ENCODE data around the gene FGF2.

The FGF2 gene

DNA sequence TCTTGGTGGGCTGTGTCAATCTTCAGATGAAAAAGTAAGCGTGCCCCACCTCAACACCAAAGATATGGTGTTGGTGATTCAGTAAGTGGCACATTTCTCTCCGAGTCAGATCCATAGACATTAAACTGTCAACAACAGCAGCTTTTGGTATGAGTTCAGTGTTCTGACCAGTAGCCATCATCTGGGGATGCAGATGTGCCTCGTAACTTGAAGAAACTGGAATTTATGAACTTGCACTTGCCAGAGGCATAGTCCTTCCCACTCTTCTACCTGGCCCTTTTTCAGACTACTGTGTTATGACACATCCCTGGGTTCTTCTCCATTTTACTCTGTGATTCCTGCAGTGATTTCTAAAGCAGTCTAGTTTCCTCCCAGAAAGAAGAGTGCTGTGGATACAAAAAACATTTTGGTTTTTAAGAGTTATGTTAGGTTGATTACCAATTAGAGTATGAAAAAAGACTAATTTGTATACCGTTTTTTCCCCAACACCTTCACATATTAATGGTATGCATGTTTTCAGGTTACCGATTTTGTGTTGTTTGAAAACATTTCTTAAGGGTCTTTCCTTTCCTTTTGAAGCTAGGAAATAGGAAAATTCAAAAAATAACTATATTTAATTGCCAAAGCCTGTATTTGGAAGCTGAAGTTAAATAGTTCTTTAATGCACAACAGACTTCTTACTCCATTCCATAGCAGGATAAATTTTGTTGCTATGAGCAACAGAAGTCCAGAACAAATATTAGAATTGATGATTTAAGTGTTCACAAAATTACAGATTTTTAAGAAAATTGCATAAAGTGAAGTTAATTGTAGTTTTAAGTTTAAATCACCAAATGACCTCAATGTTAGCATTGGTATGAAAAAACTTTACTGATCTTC is 56.5 kb downstream of the FGF2 start:
- peak; percentile 52 for DNase-seq (ENCODE audit: low read depth)
- TF ChIP-seq, protein P1, sequence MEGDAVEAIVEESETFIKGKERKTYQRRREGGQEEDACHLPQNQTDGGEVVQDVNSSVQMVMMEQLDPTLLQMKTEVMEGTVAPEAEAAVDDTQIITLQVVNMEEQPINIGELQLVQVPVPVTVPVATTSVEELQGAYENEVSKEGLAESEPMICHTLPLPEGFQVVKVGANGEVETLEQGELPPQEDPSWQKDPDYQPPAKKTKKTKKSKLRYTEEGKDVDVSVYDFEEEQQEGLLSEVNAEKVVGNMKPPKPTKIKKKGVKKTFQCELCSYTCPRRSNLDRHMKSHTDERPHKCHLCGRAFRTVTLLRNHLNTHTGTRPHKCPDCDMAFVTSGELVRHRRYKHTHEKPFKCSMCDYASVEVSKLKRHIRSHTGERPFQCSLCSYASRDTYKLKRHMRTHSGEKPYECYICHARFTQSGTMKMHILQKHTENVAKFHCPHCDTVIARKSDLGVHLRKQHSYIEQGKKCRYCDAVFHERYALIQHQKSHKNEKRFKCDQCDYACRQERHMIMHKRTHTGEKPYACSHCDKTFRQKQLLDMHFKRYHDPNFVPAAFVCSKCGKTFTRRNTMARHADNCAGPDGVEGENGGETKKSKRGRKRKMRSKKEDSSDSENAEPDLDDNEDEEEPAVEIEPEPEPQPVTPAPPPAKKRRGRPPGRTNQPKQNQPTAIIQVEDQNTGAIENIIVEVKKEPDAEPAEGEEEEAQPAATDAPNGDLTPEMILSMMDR (IDR thresholded peaks at IDR 0.05; ENCODE audit: control insufficient read depth, insufficient read depth, low read depth, low read length, missing control alignments): no peak
- H3K4me3 ChIP-seq (ENCODE audit: control insufficient read depth, low read depth, low read length): no peak overlapping the region

DNA sequence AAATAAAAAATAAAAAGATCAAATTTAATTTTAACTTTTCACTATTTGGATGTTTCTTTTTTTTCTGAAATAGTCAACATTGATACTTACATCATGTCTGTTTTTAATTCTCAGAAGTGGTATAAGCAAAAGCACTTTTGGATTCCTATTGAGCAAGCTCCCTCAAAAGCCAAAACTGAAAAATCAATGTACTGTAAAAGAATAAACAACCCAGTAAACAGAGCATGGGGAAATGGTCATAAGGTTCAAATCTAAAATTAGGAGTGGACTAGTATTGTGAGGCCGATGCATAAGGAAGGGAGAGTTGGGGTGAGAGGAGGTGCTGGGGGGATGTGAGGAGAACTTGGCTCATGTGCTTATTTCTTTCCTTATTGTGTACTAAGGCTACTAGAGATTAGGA is 57.9 kb downstream of the FGF2 start:
- no peak overlapping the region for H3K4me3 ChIP-seq (ENCODE audit: control insufficient read depth, low read depth, low read length)

DNA sequence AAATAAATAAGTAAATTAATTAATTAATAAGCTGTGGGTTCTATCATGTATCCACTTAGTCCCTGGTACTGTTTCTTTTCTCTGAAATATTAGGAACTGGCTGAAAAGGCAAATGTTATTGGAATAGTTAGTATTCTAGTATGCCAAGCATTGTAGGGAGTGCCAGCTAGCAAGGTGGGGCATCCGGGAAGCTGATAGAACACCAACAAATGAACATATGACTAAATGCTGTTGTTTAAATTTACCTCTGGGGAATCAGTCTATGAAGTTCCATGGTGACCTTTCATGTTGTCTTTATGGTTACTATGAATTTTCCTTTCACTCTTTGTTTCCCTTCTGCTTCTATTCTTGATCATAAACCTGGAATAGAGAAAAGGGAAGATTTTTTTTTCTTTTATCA is 63.1 kb downstream of the FGF2 start:
- TF ChIP-seq, protein P1 (IDR thresholded peaks at IDR 0.05; ENCODE audit: control insufficient read depth, insufficient read depth, low read depth, low read length, missing control alignments): no peak
- DNase-seq (ENCODE audit: low read depth): no peak

More for the DNA sequence above, 57.9 kb downstream of the FGF2 start:
- no peak for DNase-seq (ENCODE audit: low read depth)
- TF ChIP-seq, protein P1 (IDR thresholded peaks at IDR 0.05; ENCODE audit: control insufficient read depth, insufficient read depth, low read depth, low read length, missing control alignments): no peak

DNA sequence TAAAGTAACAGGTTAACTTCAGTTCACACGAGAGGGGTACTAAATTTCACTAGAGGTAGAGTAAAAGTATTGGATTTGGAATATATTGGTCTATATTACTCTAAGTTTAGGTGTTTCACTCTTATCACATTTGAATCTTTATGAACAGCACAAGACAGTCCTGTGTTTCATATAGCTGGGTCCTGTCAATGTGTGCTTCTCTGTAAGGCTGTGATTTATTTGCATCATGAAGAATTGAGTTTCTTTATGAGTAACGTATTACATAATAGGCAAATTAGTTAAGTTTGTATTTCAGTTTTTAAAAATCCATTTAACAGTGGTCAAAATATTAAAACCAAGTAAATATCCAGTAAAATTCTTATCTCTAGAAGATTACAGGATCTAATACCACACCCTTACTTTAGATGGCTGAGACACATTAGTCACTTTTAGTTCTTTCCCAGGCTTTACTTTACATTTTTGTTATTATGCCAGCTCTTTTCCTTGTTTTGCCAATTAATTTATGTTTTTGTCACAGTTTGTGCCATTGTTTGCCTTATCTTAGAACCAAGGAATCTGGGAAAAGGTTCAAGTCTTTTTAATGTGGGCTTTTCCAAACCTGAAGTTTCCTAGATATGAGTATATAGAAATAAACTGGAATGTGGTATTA is 63.6 kb downstream of the FGF2 start:
- DNase-seq (ENCODE audit: low read depth): no peak
- TF ChIP-seq, protein P1 (IDR thresholded peaks at IDR 0.05; ENCODE audit: control insufficient read depth, insufficient read depth, low read depth, low read length, missing control alignments): no peak
- H3K4me3 ChIP-seq (ENCODE audit: control insufficient read depth, low read depth, low read length): no peak overlapping the region

More for the DNA sequence above, 63.1 kb downstream of the FGF2 start:
- no peak overlapping the region for H3K4me3 ChIP-seq (ENCODE audit: control insufficient read depth, low read depth, low read length)

DNA sequence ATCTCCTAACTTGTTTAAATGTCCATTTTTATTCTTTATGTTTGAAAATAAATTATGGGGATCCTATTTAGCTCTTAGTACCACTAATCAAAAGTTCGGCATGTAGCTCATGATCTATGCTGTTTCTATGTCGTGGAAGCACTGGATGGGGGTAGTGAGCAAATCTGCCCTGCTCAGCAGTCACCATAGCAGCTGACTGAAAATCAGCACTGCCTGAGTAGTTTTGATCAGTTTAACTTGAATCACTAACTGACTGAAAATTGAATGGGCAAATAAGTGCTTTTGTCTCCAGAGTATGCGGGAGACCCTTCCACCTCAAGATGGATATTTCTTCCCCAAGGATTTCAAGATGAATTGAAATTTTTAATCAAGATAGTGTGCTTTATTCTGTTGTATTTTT is 68.2 kb downstream of the FGF2 start:
- no peak overlapping the region for H3K4me3 ChIP-seq (ENCODE audit: control insufficient read depth, low read depth, low read length)
- no peak for DNase-seq (ENCODE audit: low read depth)
- TF ChIP-seq, protein P1 (IDR thresholded peaks at IDR 0.05; ENCODE audit: control insufficient read depth, insufficient read depth, low read depth, low read length, missing control alignments): no peak

DNA sequence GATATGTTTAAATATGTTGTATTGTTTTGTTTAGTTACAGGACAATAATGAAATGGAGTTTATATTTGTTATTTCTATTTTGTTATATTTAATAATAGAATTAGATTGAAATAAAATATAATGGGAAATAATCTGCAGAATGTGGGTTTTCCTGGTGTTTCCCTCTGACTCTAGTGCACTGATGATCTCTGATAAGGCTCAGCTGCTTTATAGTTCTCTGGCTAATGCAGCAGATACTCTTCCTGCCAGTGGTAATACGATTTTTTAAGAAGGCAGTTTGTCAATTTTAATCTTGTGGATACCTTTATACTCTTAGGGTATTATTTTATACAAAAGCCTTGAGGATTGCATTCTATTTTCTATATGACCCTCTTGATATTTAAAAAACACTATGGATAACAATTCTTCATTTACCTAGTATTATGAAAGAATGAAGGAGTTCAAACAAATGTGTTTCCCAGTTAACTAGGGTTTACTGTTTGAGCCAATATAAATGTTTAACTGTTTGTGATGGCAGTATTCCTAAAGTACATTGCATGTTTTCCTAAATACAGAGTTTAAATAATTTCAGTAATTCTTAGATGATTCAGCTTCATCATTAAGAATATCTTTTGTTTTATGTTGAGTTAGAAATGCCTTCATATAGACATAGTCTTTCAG is 68.8 kb downstream of the FGF2 start:
- no peak overlapping the region for H3K4me3 ChIP-seq (ENCODE audit: control insufficient read depth, low read depth, low read length)
- TF ChIP-seq, protein P1 (IDR thresholded peaks at IDR 0.05; ENCODE audit: control insufficient read depth, insufficient read depth, low read depth, low read length, missing control alignments): no peak
- DNase-seq (ENCODE audit: low read depth): no peak

Data from AG09309 (cell line).